AG09309 (cell line): ENCODE measurements around the gene SH3PXD2A.

Experiments
- DNase-seq: peaks from one replicate; pipeline ENCODE4 v3.0.0-alpha.2; 2010; ENCODE audit warnings: low read depth
- H3K4me3 ChIP-seq: 2 replicates; pipeline ENCODE4 v1.5.1; 2011; ENCODE audit warnings: mild to moderate bottlenecking, low read depth, low read length, moderate library complexity; ENCODE audit not compliant: control insufficient read depth
- TF ChIP-seq, protein P1 (sequence below): IDR thresholded peaks from 2 replicates; pipeline ENCODE4 v1.5.1; 2011; ENCODE audit warnings: mild to moderate bottlenecking, low read depth, low read length, inconsistent platforms; ENCODE audit not compliant: insufficient read depth, control insufficient read depth; ENCODE audit errors: missing control alignments

The SH3PXD2A gene

GRCh38 chr10:103855424-103855823 lies at the start of gene SH3PXD2A:
SH3PXD2A (minus strand) TSS chr10:103855576; CDS start chr10:103855266, 310 bp downstream.
- TF ChIP-seq, protein P1, sequence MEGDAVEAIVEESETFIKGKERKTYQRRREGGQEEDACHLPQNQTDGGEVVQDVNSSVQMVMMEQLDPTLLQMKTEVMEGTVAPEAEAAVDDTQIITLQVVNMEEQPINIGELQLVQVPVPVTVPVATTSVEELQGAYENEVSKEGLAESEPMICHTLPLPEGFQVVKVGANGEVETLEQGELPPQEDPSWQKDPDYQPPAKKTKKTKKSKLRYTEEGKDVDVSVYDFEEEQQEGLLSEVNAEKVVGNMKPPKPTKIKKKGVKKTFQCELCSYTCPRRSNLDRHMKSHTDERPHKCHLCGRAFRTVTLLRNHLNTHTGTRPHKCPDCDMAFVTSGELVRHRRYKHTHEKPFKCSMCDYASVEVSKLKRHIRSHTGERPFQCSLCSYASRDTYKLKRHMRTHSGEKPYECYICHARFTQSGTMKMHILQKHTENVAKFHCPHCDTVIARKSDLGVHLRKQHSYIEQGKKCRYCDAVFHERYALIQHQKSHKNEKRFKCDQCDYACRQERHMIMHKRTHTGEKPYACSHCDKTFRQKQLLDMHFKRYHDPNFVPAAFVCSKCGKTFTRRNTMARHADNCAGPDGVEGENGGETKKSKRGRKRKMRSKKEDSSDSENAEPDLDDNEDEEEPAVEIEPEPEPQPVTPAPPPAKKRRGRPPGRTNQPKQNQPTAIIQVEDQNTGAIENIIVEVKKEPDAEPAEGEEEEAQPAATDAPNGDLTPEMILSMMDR: no peak
- H3K4me3 ChIP-seq: peak within 1 kb of the TSS; percentile 88
- DNase-seq: no peak

- TF ChIP-seq, protein P1: no peak
- DNase-seq: no peak
- no peak overlapping the region for H3K4me3 ChIP-seq
Measured at GRCh38 chr10:103901299-103901698, 45.9 kb upstream of the SH3PXD2A start.

- TF ChIP-seq, protein P1: no peak
- H3K4me3 ChIP-seq: no peak overlapping the region
- no peak for DNase-seq
Measured at GRCh38 chr10:103899312-103899711, 43.9 kb upstream of the SH3PXD2A start.

DNA sequence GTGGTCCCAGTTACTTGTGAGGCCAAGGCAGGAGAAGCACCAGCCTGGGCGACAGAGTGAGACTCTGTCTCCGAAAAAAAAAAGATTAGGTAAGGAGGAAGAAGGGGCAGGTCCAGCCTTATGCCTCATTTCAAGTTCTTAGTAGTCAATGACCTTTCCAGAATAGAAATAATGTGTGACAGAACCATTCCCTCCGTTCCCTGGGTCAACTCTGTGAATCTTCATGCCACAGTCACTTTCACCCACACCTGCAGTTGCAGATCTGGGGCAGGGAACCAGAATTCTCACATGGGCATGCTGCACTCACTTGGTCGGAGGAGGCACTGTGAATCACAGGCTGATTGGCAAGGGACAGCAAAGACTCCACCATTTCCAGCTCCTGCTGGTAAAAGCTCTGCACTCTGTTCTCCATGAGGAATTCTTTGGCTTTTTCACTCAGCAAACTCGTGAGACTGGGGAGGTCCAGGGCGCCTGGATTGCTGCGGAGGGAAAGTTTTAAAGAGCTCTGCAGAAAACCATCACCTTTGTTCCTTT lies 41.9 kb upstream of the SH3PXD2A start:
- DNase-seq: no peak
- no peak overlapping the region for H3K4me3 ChIP-seq
- TF ChIP-seq, protein P1: no peak

DNA sequence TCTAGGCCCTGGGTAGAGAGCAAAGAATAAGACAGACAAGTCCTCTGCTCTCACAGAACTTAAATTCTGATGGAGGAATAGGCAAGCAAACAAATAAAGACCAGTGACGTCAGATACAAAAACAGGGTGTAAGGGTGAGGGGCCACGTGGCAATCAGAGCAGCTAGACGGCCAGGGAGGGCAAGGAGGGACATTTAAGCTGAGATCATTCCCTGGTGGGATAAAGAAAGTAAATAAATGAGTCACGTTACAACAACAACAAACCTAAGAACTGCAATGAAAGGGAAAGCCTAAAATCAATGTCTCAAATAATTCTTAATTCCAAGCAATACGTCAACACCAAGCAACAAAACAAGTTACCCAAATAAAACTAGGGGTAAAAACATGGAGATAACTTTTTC lies 40.8 kb upstream of the SH3PXD2A start:
- TF ChIP-seq, protein P1: no peak
- DNase-seq: no peak
- no peak overlapping the region for H3K4me3 ChIP-seq

GRCh38 chr10:103895411-103896186 lies 40.2 kb upstream of the SH3PXD2A start:
- H3K4me3 ChIP-seq: no peak overlapping the region
- DNase-seq: no peak
- TF ChIP-seq, protein P1: no peak
